Glomerular endothelial cell (primary cell): Measurements from ENCODE around the gene DNAJC1. TPM values are rescaled to one million over a fixed set of nuclear protein-coding genes. Genes with fewer than 3 reads are reported as not detected.

Source experiments
- total RNA-seq: library from RNA; depleted of rRNA; stranded (reverse); fragments of >200 nt; gene quantifications from 2 replicates; pipeline ENCODE4 v1.2.3, GENCODE V29; 2015

DNAJC1 gene
- total RNA-seq, 1 donor from 2014 or later: 58.6 TPM

Other genes starting within 250 kb of the DNAJC1 start
- gene EBLN1, start 214.3 kb upstream of the DNAJC1 start, total RNA-seq: not detected in 2 replicates